Thyroid gland (tissue), 4 donors: Measurements from ENCODE around the gene ETV3L.

ENCODE experiments used
- CTCF ChIP-seq, 6 experiments: fragments of 200-600 bp in 3 of 6; fragments of 450-650 bp in 3 of 6; sonication (generic) in 3 of 6; IDR thresholded peaks; one replicate each; pipeline ENCODE4 v1.5.1; 2016 to 2019; ENCODE audit warnings: antibody characterized with exemption in 6 of 6, mild to moderate bottlenecking in 2 of 6, inconsistent platforms in 1 of 6, moderate library complexity in 1 of 6
- POLR2A ChIP-seq, 2 donors: fragments of 450-650 bp; IDR thresholded peaks; one replicate each; pipeline ENCODE4 v1.6.1; 2017; ENCODE audit warnings: antibody characterized with exemption in 2 of 2, mild to moderate bottlenecking in 2 of 2, moderate library complexity in 1 of 2

GRCh38 chr1:157134442-157134841 lies 34.8 kb upstream of the ETV3L start:
- no peak for TF ChIP-seq CTCF (IDR thresholded peaks at IDR 0.05)
- TF ChIP-seq POLR2A (IDR thresholded peaks at IDR 0.05) = no peak
